HL-60/S4 treated with retinoic acid at 250 ng/mL for 4 days and 3 days (cell line): Measurements from ENCODE around the gene RPS4Y1.
"Not testable (repeated sequence)": the region's sequence is repeated elsewhere in the genome, so short reads cannot be mapped to it uniquely, and the experiment has no call there.

Experiments used
- in situ Hi-C: fragments of 300-500 bp; cut with MboI; formaldehyde crosslinking; loops from 2 replicates; pipeline ENCODE4 v1.7.0; 2022; ENCODE audit warnings: low sequenced_read_pairs

Gene RPS4Y1

DNA sequence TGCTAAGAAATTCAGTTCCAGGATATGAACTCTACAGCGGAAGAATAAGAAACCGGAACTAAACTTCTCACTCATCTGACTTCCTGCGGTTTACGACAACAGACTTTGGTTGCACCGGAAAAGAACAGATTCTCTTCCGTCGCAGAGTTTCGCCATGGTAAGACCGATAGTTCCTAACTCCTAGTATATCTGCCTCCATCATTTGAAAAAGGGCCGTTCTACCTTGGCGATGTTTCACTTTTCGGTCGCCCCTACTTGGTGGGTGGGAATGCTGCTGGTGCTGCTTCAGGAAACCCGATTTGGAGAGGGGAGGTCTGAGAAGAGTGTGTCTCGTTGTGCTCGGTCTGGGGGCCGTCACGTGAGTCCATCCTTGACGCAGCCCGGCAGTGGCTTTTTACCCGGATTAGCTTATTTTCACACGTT is at the start of gene RPS4Y1:
RPS4Y1 (plus strand) TSS at position 132 of the 423 bp plus-strand sequence; CDS start at position 155, 23 bp downstream.
- in situ Hi-C loops: no loop called here

DNA sequence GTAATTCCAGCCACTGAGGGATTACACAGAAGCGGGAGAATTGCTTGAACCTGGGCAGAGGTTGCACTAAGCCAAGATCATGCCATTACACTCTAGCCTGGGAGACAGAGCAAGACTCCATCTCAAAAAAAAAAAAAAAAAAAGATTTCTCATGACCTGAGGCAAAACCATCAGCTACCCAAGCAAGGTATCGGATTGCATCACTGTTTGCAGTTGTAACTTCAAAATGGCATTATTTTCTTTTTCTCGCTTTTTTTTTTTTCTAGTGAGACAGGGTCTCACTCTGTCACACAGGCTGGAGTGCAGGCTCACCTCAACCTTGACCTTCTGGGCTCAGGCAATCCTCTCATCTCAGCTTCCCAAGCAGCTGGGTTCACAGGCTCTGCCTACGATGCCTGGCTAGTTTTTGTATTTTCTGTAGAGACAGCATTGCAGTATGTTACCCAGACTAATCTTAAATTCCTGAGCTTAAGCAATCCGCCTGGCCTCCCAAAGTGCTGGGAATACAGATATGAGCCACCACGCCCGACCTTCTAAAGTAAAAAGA is 44.4 kb upstream of the RPS4Y1 start:
- in situ Hi-C loops: no loop called here

DNA sequence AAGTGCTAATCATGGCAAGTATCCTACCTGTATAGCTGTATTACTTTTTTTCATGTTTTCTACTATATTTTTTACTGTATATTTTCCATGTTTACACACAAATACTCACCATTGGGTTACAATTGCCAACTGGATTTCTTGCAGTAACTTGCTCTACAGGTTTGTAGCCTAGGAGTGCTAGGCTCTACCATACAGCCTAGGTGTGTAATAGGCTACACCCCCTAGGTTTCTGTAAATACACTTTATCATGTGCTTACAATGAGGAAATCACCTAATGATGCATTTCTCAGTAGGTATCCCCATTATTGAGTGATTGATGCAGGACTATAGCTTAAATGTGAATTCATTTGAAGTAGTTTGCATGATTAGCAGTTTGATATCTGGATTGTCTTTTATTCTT is 43.4 kb upstream of the RPS4Y1 start:
- in situ Hi-C loops: no loop called here

DNA sequence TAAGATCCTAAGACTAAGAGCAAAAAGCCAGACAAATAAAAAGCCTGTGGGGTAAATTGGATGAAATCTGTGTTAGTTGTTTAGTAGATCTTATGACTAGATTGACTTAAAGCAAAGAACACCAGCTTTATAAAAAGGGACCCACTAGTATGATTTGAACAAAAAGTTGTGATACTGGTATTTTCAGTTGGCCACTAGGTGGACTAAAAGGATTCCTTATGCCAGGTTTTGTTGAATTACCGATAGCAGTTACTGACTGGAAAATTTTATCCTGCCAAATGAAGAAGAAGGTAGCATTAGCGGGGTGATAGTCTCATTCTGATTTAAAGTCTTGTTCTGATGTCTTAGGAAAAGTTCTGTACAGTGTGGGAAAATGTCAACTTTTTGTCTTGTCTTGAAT is 41.2 kb upstream of the RPS4Y1 start:
- in situ Hi-C loops: no loop called here

DNA sequence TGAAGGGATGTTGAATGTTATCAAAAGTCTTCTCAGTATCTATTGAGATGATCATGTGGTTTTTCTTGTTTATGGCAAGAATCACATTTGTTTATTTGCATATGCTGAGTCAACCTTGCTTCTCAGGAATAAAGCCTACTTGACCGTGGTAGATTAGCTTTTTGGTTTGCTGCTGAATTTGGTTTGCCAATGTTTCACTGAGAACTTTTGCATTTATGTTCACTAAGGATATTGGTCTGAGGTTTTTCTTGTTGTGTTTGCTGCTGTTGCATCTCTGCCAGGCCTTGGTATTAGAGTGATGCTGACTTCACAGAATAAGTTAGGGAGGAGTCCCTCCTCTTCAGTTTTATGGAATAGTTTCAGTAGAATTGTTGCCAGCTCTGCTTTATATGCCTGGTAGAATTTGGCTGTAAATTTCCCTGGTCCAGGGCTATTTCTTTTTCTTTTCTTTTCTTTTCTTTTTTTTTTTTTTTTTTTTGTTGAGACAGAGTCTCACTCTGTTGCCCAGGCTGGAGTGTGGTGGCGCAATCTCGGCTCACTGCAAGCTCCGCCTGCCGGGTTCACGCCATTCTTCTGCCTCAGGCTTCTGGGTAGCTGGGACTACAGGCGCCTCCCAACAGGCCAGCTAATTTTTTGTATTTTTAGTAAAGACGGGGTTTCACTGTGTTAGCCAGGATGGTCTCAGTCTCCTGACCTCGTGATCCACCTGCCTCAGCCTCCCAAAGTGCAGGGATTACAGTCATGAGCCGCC is 24.1 kb upstream of the RPS4Y1 start:
- in situ Hi-C loops: not testable (repeated sequence)

DNA sequence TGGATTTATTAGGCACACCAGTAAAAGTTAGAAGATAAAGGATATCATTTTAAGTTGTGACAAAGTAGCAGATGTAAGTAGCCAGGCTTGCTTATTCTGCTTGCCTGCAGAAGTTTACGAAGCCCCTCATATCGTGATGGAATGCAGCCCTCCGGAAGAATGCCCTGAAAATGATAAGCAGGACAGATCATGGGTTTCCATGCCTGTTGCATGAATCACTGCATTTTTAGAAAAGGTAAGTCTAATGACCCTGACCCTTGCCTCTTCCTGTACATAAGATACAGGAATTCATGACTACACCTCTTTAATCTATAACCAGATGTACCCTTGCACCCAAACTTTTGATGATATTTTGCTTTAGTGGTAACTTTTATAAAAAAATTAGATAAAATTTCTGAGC is 16.9 kb upstream of the RPS4Y1 start:
- in situ Hi-C loops: no loop called here

DNA sequence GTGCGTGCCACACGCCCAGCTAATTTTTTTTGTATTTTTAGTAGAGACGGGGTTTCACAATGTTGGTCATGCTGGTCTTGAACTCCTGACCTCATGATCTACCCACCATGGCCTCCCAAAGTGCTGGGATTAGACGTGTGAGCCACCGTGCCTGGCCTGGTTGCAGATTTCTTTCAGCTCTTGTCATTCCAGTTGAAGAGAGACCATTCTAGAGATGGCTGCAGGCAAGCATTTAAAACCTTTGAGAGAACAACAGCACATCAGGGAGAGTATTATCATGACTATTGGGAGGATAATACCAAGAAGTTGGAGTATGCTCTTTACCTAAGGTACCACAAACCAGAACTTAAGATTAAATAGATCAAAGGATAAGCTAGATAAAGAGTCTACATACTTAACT is 12.9 kb upstream of the RPS4Y1 start:
- in situ Hi-C loops: no loop called here

DNA sequence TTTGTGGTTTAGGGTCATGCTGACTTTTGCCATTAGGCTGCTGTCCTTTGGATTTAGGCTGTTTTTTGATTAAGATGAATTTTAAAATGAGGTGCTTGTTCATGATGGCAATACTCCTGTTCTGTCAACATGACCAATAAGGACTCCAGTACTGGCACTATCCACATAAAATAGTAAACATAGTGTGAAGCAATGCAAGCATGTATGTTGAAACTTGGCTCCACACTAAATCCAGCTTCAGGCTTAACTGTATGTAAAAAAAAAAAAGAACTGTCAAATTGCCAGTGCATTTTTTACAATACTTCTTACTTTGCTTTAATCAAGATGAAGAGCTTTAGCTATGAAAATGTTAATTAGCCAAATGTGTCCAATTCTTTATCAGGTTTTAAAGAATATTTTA is 6.2 kb upstream of the RPS4Y1 start:
- in situ Hi-C loops: no loop called here

DNA sequence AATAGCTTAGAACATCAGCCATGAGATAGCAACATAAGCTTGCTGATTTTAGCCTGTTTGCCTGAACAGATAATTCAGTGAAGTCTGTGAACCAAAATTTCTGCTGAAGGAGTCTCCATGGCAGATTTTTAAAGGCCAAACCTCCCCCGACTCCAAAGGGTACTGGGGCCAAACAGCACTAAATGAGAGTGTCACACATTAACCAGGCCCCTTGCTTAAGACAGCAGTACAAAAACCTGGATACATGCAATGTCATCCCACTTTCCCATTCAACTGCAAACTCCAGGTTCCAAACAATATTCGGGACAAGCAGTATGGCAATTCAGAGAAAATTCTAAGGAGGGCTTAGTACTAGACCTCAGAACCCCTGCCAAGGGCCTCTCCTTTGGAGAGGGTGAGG is 4.3 kb upstream of the RPS4Y1 start:
- in situ Hi-C loops: no loop called here

DNA sequence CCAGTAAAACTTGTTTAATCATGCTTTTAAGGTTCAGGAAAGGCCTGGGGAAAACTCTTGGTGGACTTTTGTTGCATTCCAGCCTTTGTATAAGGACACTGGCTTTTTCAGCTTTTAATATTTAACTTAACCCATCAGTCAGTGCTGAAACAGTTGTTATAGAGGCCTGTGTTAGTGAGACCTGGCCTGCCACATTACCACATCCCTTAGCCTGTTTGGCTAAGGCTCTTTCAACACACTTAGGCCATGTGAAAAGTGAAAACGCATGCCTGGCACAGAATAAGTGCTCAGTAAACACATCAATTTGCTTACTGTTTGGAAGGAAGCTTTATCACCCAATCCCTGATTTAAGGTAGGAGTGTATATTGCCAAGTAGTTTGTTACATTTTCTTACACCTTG is 3.5 kb upstream of the RPS4Y1 start:
- in situ Hi-C loops: no loop called here

DNA sequence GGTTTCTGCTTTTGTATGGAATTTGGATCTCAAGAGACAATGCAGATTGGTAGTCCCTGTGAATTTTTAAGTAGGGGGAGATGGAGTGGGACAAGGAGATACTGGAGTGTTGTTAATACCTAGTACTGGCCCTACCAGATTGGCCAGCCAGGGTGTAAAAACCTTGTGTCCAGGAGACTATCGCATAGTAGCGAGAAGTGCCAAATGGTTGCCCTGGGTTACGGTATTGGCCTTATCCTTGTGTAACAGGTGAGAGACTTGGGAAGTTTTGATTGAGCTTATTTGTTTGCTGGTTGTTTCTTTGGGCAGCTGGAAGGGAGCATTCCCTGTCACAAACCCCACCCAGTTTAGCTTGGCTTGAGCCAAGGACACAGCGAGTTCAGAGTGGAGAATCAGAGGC is 5.4 kb downstream of the RPS4Y1 start:
- in situ Hi-C loops: no loop called here

DNA sequence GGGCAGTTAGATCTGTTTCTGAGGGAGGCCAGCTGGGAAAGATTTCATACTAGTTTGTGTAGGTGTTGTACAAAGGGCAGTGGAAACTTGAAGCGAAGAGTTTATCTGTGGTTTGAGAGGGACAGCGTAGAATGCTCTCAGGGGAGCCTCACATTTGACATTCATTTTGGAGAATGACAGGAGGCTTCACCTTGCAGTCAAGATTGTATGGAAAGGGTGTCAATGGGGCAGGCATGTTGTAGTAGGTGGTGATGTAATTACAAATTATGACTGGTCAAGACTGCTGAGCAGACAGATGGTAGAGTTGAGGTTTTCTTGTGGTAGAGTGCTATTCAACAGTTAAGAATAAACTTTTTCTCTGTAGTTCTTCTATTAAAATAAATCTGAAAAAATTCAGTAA is 7.0 kb downstream of the RPS4Y1 start:
- in situ Hi-C loops: no loop called here

DNA sequence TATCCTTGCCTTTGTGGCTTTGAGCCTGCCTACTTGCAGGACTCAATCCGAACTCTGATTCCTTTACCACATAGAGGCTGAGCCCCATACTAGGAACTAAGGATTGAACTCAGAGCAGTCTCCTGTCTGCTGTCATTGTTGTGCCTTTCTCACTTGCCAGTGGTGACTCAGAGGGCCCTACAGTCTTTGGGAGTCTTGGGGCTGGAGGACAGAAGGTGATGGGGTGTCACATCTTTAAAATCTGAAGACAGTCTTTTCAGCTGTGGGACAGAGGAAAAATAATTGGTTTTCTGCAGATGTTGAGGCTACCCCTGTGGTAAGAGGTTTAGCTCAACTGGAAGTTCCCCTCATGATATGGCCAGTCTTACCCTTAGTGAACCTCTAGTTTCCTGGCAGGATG is 8.0 kb downstream of the RPS4Y1 start:
- in situ Hi-C loops: no loop called here

DNA sequence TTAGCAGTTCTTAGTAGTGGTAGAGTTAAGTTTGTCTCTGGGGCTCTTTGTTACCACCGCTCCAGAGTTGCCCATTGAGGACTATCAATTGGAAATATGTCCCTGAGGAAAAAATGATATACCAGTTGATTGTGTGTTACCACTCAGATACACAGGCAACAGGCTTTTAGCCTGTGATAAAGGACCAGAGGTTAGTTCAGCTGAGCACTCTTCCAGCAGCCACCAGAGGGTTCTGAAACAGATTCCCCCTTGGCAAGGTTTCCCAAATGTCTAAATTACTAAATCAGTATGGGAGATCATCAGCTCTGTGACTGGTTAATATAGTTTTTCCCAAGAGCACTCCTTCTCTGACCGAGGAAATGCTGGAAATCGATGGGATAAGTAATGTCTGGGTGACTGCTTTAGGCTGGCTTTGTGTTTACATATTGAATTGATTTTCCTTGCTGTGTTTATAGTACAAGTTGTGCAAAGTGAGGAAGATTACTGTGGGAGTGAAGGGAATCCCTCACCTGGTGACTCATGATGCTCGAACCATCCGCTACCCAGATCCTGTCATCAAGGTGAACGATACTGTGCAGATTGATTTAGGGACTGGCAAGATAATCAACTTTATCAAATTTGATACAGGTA is 12.9 kb downstream of the RPS4Y1 start:
- in situ Hi-C loops: no loop called here

DNA sequence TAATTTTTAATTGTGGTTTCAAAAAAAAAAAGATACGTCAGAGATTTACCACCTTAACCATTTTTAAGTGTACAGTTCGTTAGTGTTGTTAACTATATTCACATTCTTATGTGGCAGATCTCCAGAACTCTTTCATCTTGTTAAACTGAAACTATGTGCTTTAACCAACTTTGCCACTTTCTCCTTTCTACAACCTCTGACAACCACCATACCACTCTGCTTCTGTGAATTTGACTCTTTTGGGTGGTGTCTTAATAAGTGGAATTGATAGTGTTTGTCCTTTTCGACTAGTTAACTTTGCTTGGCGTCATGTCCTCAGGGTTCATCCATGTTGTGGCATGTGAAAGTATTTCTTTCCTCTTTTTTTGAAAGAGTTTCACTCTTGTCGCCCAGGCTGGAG is 15.7 kb downstream of the RPS4Y1 start:
- in situ Hi-C loops: no loop called here

DNA sequence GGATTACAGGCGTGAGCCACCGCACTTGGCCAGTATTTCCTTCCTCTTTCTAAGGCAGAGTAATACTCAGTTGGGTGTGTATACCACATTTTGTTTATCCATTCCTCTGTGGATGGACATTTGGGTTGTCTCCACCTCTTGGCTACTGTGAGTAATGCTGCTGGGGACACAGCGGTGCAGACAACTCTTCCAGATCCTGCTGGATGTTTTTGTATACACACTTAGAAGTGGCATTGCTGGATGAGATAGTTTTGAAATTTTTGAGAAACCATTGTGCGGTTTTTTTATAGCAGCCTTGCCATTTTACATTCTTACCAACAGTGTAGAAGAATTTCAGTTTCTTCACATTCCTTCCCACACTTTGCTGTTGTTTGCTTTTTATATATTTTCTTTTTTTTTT is 16.3 kb downstream of the RPS4Y1 start:
- in situ Hi-C loops: no loop called here

DNA sequence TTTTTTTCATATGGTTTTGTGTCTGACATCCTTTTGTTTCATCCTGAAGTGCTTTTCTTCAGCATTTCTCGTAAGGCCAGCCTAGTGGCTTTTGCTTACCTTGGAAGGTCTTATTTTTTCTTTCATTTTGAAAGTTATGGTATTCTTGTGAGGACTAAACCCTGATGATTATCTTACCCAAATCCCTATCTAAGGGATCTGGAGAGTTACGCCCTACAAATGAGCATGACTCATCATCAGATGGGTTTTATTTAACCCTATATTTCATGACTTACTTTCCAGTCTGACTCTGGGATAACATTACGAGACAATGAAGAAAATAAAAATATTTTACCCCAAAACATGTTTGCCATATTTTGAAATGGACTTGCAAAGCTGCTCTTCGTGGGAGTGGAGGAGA is 18.4 kb downstream of the RPS4Y1 start:
- in situ Hi-C loops: no loop called here

DNA sequence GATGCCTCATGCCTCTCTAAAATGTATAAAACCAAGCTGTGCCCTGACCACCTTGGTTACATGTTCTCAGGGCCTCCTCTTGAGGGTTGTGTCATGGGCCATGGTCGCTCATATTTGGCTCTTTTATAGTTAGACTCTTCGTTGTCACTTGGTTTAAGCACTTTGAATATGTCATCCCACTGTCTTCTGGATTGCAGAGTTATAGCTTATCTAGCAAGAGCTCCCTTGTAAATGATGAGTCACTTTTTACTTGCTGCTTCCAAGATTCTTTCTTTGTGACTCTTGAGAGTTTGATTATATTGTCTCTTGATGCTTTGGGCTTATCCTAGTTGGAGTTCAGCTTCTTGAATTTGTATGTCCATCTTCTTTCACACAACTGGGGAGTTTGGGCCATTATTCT is 19.1 kb downstream of the RPS4Y1 start:
- in situ Hi-C loops: no loop called here

DNA sequence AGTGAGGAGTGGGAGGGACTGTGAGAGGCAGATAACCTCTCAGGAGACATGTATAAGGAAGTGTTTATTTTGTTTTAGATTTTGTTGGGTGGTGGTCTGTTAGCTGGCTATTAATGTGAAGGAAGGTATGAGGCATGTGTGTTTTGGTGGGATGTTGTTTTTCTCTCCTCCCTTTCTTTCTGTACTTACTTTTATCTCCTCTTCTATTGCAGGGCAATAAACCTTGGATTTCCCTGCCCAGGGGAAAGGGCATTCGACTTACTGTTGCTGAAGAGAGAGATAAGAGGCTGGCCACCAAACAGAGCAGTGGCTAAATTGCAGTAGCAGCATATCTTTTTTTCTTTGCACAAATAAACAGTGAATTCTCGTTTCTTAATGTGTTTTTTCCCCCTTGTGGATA is 25.2 kb downstream of the RPS4Y1 start:
- in situ Hi-C loops: no loop called here

DNA sequence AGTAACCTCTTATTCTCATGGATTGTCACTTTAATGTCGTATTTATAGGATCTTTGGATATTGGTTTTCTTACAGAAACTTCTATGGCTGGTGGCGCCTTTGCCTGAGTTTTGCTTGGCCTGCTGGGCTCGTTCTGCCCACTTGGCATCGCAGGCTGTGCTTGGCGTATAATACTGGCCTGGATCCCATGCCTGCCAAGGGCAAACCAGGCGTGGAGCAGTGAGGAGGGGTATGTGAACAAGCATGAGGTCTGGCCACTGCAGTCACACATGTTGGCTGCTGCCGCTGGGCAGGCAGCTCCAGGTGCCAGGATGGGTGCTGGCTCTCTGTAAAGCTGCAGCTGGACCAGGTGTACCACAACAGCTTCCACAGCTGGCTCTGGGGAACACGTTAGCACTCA is 26.1 kb downstream of the RPS4Y1 start:
- in situ Hi-C loops: no loop called here

DNA sequence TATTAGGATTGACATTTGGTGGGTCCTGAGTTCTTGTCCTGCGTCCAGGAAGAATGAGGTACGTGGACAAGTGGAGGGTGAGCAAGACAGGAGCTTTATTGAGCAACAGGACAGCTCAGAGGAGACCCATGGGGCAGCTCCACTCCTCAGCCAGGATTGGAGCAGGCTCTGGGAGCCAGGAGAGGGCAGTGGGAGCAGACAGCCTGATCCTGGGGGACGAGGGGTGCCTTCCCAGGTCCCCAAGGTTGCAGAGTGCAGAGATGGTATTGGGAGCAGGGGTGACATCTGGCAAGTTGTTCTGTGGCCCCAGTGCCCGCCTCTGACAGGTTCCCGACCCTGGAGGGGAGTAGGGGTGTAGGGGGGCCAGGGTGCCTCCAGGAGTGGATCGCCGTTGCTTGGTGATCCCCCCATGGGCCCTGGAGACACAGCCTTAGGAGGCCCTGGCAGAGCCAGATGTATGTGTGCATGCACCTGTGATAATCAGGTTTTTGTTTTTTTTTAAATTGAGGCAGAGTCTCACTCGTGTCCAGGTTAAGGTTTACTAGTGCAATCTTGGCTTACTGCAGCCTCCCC is 26.7 kb downstream of the RPS4Y1 start:
- in situ Hi-C loops: no loop called here

DNA sequence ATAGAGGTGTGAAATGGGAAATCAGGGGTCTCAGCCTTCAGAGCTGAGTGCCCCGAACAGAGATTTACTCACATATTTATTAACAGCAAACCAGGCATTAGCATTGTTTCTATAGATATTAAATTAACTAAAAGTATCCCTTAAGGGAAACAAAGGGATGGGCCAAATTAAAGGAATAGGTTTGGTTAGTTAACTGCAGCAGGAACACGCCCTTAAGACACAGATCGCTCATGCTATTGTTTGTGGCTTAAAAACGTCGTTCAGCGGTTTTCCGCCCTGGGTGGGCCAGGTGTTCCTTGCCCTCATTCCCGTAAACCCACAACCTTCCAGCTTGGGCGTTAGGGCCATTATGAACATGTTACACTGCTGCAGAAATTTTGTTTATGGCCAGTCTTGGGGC is 30.8 kb downstream of the RPS4Y1 start:
- in situ Hi-C loops: not testable (repeated sequence)
